GM12872 (cell line): Measurements from ENCODE around the gene TMEM209.

Experiments used
- CTCF ChIP-seq: IDR thresholded peaks from 3 replicates; pipeline ENCODE4 v1.5.1; 2011; ENCODE audit warnings: low read depth, mild to moderate bottlenecking, low read length, moderate library complexity; ENCODE audit not compliant: insufficient read depth

Gene TMEM209

GRCh38 chr7:130141161-130141883 lies 63.9 kb downstream of the TMEM209 start:
- TF ChIP-seq CTCF = no peak

- TF ChIP-seq CTCF = no peak
Measured at GRCh38 chr7:130140551-130141160, 64.5 kb downstream of the TMEM209 start.

DNA sequence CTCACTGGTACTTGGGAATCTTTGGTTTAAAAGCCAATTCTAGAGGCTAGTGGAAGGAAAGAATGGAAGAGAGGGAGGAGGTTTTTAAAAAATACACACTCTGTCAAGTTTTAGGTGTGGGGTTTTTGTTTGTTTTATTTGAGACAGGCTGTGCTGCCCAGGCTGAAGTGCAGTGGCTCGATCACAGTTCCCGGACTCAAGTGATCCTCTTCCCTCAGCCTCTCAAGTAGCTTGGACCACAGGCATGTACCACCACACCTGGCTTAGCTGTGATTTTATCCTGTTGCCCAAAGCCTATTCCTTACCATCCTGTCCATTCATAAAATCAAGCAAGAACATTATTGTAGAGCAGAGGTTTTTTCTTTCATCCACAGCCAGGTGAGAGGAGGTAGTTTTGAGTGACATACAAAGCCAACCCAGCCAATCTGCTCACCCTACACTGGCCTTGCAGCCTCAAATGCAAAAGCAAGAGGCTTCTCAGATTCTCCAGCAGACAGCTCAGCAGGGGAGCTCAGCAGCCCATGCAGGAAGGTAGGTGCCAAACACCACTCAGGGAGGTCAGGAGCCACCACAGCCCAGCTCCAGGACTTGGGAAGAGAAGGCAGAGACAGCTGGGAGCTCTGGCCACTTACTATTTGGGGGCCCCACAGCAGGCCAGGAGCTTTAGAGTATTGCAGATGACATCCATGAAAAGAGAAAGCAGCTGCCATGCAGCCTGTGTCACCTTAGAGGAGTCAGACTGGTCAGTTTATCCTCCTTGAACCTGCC lies 65.8 kb downstream of the TMEM209 start:
- TF ChIP-seq CTCF = no peak

GRCh38 chr7:130137207-130137606 lies 68.0 kb downstream of the TMEM209 start:
- no peak for TF ChIP-seq CTCF

DNA sequence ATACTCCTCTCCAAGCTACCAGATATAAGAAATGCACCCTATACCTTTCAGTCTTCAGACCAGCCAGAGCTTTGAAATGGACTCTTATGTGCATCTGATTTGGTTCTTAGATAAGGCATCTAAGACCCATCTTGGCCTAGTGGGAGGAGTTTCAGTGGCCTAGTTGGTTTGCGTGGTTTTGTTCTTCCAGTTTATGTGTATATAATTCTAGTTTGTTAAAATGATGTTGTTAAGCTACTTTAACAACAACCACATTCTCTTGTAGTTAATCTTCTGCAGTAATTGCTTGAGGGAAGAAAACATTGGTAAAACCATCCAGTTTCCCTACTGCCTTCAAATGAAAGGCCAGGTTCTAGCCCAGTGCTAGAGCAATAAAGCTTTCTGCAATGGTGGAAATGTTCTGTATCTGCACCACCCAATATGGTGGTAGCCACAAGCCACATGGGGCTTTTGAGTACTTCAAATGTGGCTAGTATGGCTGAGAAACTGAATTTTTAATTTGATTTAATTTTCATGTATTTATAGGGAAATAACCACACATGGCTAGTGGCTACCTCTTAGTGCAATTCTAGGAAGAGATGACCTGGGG lies 68.5 kb downstream of the TMEM209 start:
- no peak for TF ChIP-seq CTCF

DNA sequence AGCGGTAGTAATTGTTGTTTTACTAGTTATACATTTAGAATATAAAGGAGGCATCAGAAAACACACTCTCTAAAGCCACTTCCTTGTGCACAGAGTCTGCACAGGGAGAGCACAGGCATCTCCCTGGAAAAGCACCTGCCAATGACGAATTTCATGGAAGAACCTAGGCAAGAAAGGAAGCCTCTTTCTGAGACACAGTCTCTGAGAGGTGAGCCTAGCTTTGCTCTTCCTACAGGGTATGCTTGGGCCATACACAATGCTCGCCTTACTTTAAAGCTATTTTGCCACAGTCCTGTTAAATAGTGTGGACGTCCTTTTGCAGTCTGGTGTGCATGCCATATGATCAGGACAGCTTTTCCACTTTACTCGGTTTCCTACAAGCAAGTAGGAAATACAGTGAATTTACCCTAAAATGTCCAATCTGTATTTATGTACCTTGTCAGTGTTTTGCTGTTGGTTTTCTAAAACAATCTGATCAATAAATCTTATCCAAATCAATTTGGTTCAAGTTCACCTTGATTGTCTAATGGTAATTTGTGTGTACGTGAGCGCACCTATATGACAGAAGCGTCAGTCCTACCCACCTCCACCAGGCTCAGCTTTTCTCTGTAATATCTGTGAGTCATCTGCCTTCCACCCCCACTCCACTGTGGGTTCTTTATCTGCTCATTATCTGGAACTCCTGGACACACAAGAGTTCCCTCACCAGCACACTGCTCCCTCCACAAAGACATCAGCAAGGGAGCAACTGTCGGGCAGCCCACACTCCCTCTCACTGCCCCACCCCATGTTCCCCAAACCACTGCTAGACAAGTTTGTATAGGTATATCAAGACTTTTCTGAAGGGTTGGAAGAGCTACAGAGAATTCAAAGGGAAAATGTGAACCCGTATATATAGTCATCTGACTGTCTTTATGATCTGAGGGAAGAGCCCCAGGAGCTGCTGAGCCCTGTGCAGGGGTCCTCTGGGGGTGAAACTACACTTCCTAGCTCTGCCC lies 69.7 kb downstream of the TMEM209 start:
- no peak for TF ChIP-seq CTCF
